Panc1 (cell line): Measurements from ENCODE around the gene SERHL2. TPM values are rescaled to one million over a fixed set of nuclear protein-coding genes. Genes with fewer than 3 reads are reported as not detected.

ENCODE experiments used
- ATAC-seq: fragments of 200-7000 bp; cut with Tn5 transposase; 2 replicates; pipeline ENCODE4 v1.9.1; 2020; ENCODE audit warnings: mild to moderate bottlenecking, moderate library complexity
- BruUV-seq: library from RNA; stranded (reverse); fragments of 400-500 nt; replicated peaks from 2 replicates; lab custom pipeline; 2021; lab: Mats Ljungman, UMichigan
- CTCF ChIA-PET: fragments of 300-600 bp; sonication (Branson Sonifier 250); formaldehyde crosslinking; loops from one replicate; lab custom pipeline; 2022; ENCODE audit warnings: antibody characterized with exemption; lab: Charles Lee
- POLR2A ChIA-PET: fragments of 300-600 bp; sonication (Branson Sonifier 250); formaldehyde crosslinking; loops from one replicate; lab custom pipeline; 2022; ENCODE audit warnings: antibody characterized with exemption; lab: Charles Lee
- DNase-seq: peaks from one replicate; pipeline ENCODE4 v3.0.0-alpha.2; 2010; ENCODE audit warnings: low read depth, low spot score
- H3K27ac ChIP-seq: 2 replicates; pipeline ENCODE4 v1.5.1; 2011; ENCODE audit warnings: mild to moderate bottlenecking, low read length, inconsistent platforms
- H3K27me3 ChIP-seq: fragments of 200-500 bp; sonication (Bioruptor generic); 2 replicates; pipeline ENCODE4 v1.6.0; 2014; ENCODE audit warnings: low read length, inconsistent platforms; ENCODE audit not compliant: control insufficient read depth, insufficient read depth
- H3K36me3 ChIP-seq: fragments of 200-500 bp; sonication (Bioruptor generic); 2 replicates; pipeline ENCODE4 v1.5.1; 2014; ENCODE audit warnings: inconsistent platforms, mild to moderate bottlenecking, low read length, moderate library complexity; ENCODE audit not compliant: control insufficient read depth, insufficient read depth
- H3K4me1 ChIP-seq: 2 replicates; pipeline ENCODE4 v1.5.1; 2011; ENCODE audit warnings: inconsistent platforms, mild to moderate bottlenecking, low read length, moderate library complexity; ENCODE audit not compliant: control insufficient read depth, insufficient read depth
- H3K4me3 ChIP-seq, 2 experiments: 2 replicates each; pipeline ENCODE4 v1.5.1; 2011 to 2012; ENCODE audit warnings: low read depth in 2 of 2, low read length in 2 of 2, mild to moderate bottlenecking in 2 of 2, inconsistent platforms in 1 of 2, moderate library complexity in 1 of 2
- H3K9me3 ChIP-seq: fragments of 200-500 bp; sonication (Bioruptor generic); 2 replicates; pipeline ENCODE4 v1.5.1; 2014; ENCODE audit warnings: low read depth, mild to moderate bottlenecking, inconsistent platforms, low read length, moderate library complexity; ENCODE audit not compliant: control insufficient read depth, insufficient read depth
- CTCF ChIP-seq: fragments of 450-650 bp; IDR thresholded peaks from 2 replicates; pipeline ENCODE4 v1.5.1; 2017; ENCODE audit warnings: mild to moderate bottlenecking
- POLR2AphosphoS5 ChIP-seq: IDR thresholded peaks from 2 replicates; pipeline ENCODE4 v1.6.1; 2012; ENCODE audit warnings: mild to moderate bottlenecking, low read depth, low read length, moderate library complexity
- REST ChIP-seq, 2 experiments: IDR thresholded peaks; 2 replicates each; pipeline ENCODE4 v1.6.1; 2011 to 2012; ENCODE audit warnings: low read depth in 2 of 2, control low read depth in 1 of 2, low read length in 1 of 2, mild to moderate bottlenecking in 1 of 2, moderate library complexity in 1 of 2; ENCODE audit not compliant: insufficient read depth in 1 of 2
- SIN3A ChIP-seq: IDR thresholded peaks from 2 replicates; pipeline ENCODE4 v1.6.1; 2012; ENCODE audit warnings: low read depth, mild to moderate bottlenecking, low read length, moderate library complexity, borderline replicate concordance; ENCODE audit not compliant: insufficient read depth
- TCF7L2 ChIP-seq: IDR thresholded peaks from 2 replicates; pipeline ENCODE4 v1.6.1; 2011; ENCODE audit warnings: mild to moderate bottlenecking, low read depth, low read length, inconsistent platforms
- in situ Hi-C: cut with HindIII; loops from 2 replicates; pipeline ENCODE4 v1.10.0; 2016; ENCODE audit warnings: low sequenced_read_pairs, low pct_unique_long_range_greater_than_20kb
- intact Hi-C: fragments of 100-400 bp; cut with micrococcal nuclease; formaldehyde crosslinking; loops from one replicate; pipeline ENCODE4 v1.10.0; 2022; ENCODE audit not compliant: unreplicated experiment
- total RNA-seq: library from RNA; stranded (reverse); gene quantifications from one replicate; pipeline ENCODE4 v1.2.1, GENCODE V29; 2021; ENCODE audit not compliant: unreplicated experiment

SERHL2 gene
- total RNA-seq, 1 experiment from 2014 or later: 1.6 TPM

GRCh38 chr22:42602470-42602869, 48.7 kb downstream of the SERHL2 start:
- Histone ChIP-seq H3K27ac (no peak overlapping the region), H3K9me3 (no peaks in the 10 kb centered on the region), H3K36me3 (peaks cover 12% of the 10 kb centered on the region; the same call in 1 of the 2 replicates), H3K27me3 (no peaks in the 10 kb centered on the region), H3K4me1 (no peaks in the 10 kb centered on the region), H3K4me3 (no peak overlapping the region)
- ChIA-PET CTCF (no interaction called here), POLR2A (no interaction called here)
- intact Hi-C loops: no loop called here
- no peak for TF ChIP-seq REST (IDR thresholded peaks at IDR 0.05; ENCODE audit: insufficient read depth in 1 of 2, low read depth in 2 of 2, low read length in 1 of 2)
- ATAC-seq (no peak), DNase-seq (no peak)
- BruUV-seq: no TSS peak
- in situ Hi-C loops: no loop called here

GRCh38 chr22:42603427-42603826, 49.7 kb downstream of the SERHL2 start:
- intact Hi-C loops: no loop called here
- CTCF ChIA-PET: no interaction called here

More at GRCh38 chr22:42603427-42603826, 49.7 kb downstream of the SERHL2 start:
- H3K4me1 ChIP-seq: peaks cover under 1% of the 10 kb centered on the region; the same call in 1 of the 2 replicates
- DNase-seq (no peak), ATAC-seq (no peak)
- peaks cover 12% of the 10 kb centered on the region; the same call in 1 of the 2 replicates for H3K36me3 ChIP-seq
- POLR2A ChIA-PET: no interaction called here
- BruUV-seq: no TSS peak
- no peak overlapping the region for H3K27ac ChIP-seq
- in situ Hi-C loops: no loop called here
- H3K27me3 ChIP-seq: no peaks in the 10 kb centered on the region
- no peak overlapping the region for H3K4me3 ChIP-seq
- no peak for TF ChIP-seq POLR2AphosphoS5
- TF ChIP-seq CTCF: no peak
- no peak for TF ChIP-seq TCF7L2
- TF ChIP-seq SIN3A: no peak
- TF ChIP-seq REST (IDR thresholded peaks at IDR 0.05; ENCODE audit: insufficient read depth in 1 of 2, low read depth in 2 of 2, low read length in 1 of 2): no peak
- no peaks in the 10 kb centered on the region for H3K9me3 ChIP-seq
